SK-N-SH treated with all-trans-retinoic acid at 6 μM for 48 hours (cell line): Measurements from ENCODE around the gene NFIA.

Experiments used
- ATAC-seq: fragments of 200-7000 bp; cut with Tn5 transposase; 3 replicates; pipeline ENCODE4 v1.9.1; 2020; ENCODE audit warnings: mild to moderate bottlenecking, moderate library complexity
- ARNTL ChIP-seq: fragments of 450-650 bp; formaldehyde crosslinking; IDR thresholded peaks from 2 replicates; pipeline ENCODE4 v1.5.0; 2020; ENCODE audit warnings: low read depth, mild to moderate bottlenecking, moderate library complexity, borderline replicate concordance
- BACH2 ChIP-seq: fragments of 250-450 bp; sonication (Bioruptor Pico); IDR thresholded peaks from 2 replicates; pipeline ENCODE4 v1.9.0; 2021; ENCODE audit warnings: mild to moderate bottlenecking, borderline replicate concordance
- CREB5 ChIP-seq: fragments of 250-450 bp; sonication (Bioruptor Pico); IDR thresholded peaks from 2 replicates; pipeline ENCODE4 v1.5.1; 2020; ENCODE audit warnings: low read depth, mild to moderate bottlenecking, moderate library complexity
- CSDC2 ChIP-seq: fragments of 250-450 bp; sonication (Bioruptor Pico); IDR thresholded peaks from 2 replicates; pipeline ENCODE4 v1.5.0; 2020; ENCODE audit warnings: mild to moderate bottlenecking, moderate library complexity
- ESRRG ChIP-seq: fragments of 250-450 bp; sonication (Bioruptor Pico); IDR thresholded peaks from 2 replicates; pipeline ENCODE4 v1.6.1; 2021; ENCODE audit warnings: mild to moderate bottlenecking
- GLIS3 ChIP-seq: fragments of 250-450 bp; sonication (Bioruptor Pico); IDR thresholded peaks from 2 replicates; pipeline ENCODE4 v1.5.0; 2020; ENCODE audit warnings: mild to moderate bottlenecking, moderate library complexity
- ISL1 ChIP-seq: fragments of 250-450 bp; sonication (Bioruptor Pico); IDR thresholded peaks from 2 replicates; pipeline ENCODE4 v2.1.2; 2022; ENCODE audit warnings: mild to moderate bottlenecking, moderate library complexity
- OSR1 ChIP-seq: fragments of 250-450 bp; sonication (Bioruptor Pico); IDR thresholded peaks from 2 replicates; pipeline ENCODE4 v1.8.0; 2022; ENCODE audit warnings: moderate library complexity, mild to moderate bottlenecking, inconsistent platforms
- PPARA ChIP-seq: fragments of 250-450 bp; sonication (Bioruptor Pico); IDR thresholded peaks from 2 replicates; pipeline ENCODE4 v1.5.0; 2020; ENCODE audit warnings: mild to moderate bottlenecking, borderline replicate concordance
- RARB ChIP-seq: fragments of 250-450 bp; sonication (Bioruptor Pico); IDR thresholded peaks from 2 replicates; pipeline ENCODE4 v1.8.0; 2021; ENCODE audit warnings: mild to moderate bottlenecking, moderate library complexity
- SNAI2 ChIP-seq: fragments of 250-450 bp; sonication (Bioruptor Pico); IDR thresholded peaks from 2 replicates; pipeline ENCODE4 v1.5.0; 2020; ENCODE audit warnings: mild to moderate bottlenecking, moderate library complexity
- TCF4 ChIP-seq: fragments of 250-450 bp; sonication (Bioruptor Pico); IDR thresholded peaks from 2 replicates; pipeline ENCODE4 v1.8.0; 2021; ENCODE audit warnings: mild to moderate bottlenecking, moderate library complexity, borderline replicate concordance
- TOX ChIP-seq: fragments of 250-450 bp; sonication (Bioruptor Pico); IDR thresholded peaks from 2 replicates; pipeline ENCODE4 v1.8.0; 2021; ENCODE audit warnings: mild to moderate bottlenecking, moderate library complexity, borderline replicate concordance
- ZC3H10 ChIP-seq: fragments of 250-450 bp; sonication (Bioruptor Pico); IDR thresholded peaks from 2 replicates; pipeline ENCODE4 v1.5.1; 2021; ENCODE audit warnings: mild to moderate bottlenecking, moderate library complexity
- ZFP3 ChIP-seq: fragments of 250-450 bp; sonication (Bioruptor Pico); IDR thresholded peaks from 2 replicates; pipeline ENCODE4 v1.5.0; 2020; ENCODE audit warnings: mild to moderate bottlenecking, moderate library complexity
- ZFP30 ChIP-seq: fragments of 450-650 bp; formaldehyde crosslinking; IDR thresholded peaks from 2 replicates; pipeline ENCODE4 v1.5.0; 2022; ENCODE audit warnings: mild to moderate bottlenecking, moderate library complexity
- ZNF565 ChIP-seq: fragments of 450-650 bp; formaldehyde crosslinking; conservative IDR thresholded peaks from 2 replicates; pipeline ENCODE4 v1.5.0; 2020; ENCODE audit warnings: low read depth, mild to moderate bottlenecking, moderate library complexity
- ZNF70 ChIP-seq: fragments of 450-650 bp; formaldehyde crosslinking; IDR thresholded peaks from 2 replicates; pipeline ENCODE4 v1.5.0; 2020; ENCODE audit warnings: mild to moderate bottlenecking, moderate library complexity
- ZNF8 ChIP-seq: fragments of 450-650 bp; formaldehyde crosslinking; IDR thresholded peaks from 2 replicates; pipeline ENCODE4 v1.5.0; 2020; ENCODE audit warnings: mild to moderate bottlenecking, moderate library complexity
- TF ChIP-seq, protein P1 (sequence below): fragments of 250-450 bp; sonication (Bioruptor Pico); IDR thresholded peaks from 2 replicates; pipeline ENCODE4 v1.8.0; 2021; ENCODE audit warnings: low read depth, mild to moderate bottlenecking, moderate library complexity, borderline replicate concordance
- TF ChIP-seq, protein P2 (sequence below): fragments of 250-450 bp; sonication (Bioruptor Pico); IDR thresholded peaks from 2 replicates; pipeline ENCODE4 v1.5.1; 2021; ENCODE audit warnings: mild to moderate bottlenecking, moderate library complexity

Gene NFIA

GRCh38 chr1:61238359-61238665, 156.0 kb downstream of the NFIA start (continued):
- TF ChIP-seq, protein P1, sequence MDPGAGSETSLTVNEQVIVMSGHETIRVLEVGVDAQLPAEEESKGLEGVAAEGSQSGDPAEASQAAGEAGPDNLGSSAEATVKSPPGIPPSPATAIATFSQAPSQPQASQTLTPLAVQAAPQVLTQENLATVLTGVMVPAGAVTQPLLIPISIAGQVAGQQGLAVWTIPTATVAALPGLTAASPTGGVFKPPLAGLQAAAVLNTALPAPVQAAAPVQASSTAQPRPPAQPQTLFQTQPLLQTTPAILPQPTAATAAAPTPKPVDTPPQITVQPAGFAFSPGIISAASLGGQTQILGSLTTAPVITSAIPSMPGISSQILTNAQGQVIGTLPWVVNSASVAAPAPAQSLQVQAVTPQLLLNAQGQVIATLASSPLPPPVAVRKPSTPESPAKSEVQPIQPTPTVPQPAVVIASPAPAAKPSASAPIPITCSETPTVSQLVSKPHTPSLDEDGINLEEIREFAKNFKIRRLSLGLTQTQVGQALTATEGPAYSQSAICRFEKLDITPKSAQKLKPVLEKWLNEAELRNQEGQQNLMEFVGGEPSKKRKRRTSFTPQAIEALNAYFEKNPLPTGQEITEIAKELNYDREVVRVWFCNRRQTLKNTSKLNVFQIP (CRISPR knock-in tag) = no peak
- TF ChIP-seq ZNF70 = no peak
- TF ChIP-seq, all 23 proteins: peak for 0

GRCh38 chr1:61240878-61241277, 158.5 kb downstream of the NFIA start:
- no peak for ATAC-seq
- no peak for TF ChIP-seq BACH2 (CRISPR knock-in tag)
- TF ChIP-seq ZNF565 (CRISPR knock-in tag) = no peak
- no peak for TF ChIP-seq ESRRG (CRISPR knock-in tag)
- no peak for TF ChIP-seq ZFP30 (CRISPR knock-in tag)
- TF ChIP-seq GLIS3 (CRISPR knock-in tag) = no peak
- no peak for TF ChIP-seq CREB5
- no peak for TF ChIP-seq TOX
- TF ChIP-seq ZFP3 = no peak
- TF ChIP-seq ISL1 (CRISPR knock-in tag) = no peak
- TF ChIP-seq, protein P2, sequence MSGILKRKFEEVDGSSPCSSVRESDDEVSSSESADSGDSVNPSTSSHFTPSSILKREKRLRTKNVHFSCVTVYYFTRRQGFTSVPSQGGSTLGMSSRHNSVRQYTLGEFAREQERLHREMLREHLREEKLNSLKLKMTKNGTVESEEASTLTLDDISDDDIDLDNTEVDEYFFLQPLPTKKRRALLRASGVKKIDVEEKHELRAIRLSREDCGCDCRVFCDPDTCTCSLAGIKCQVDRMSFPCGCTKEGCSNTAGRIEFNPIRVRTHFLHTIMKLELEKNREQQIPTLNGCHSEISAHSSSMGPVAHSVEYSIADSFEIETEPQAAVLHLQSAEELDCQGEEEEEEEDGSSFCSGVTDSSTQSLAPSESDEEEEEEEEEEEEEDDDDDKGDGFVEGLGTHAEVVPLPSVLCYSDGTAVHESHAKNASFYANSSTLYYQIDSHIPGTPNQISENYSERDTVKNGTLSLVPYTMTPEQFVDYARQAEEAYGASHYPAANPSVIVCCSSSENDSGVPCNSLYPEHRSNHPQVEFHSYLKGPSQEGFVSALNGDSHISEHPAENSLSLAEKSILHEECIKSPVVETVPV (CRISPR knock-in tag) = no peak
- TF ChIP-seq ZNF70 = no peak
- no peak for TF ChIP-seq TCF4 (CRISPR knock-in tag)
- no peak for TF ChIP-seq ARNTL (CRISPR knock-in tag)
- TF ChIP-seq PPARA (CRISPR knock-in tag) = no peak
- TF ChIP-seq ZC3H10 (CRISPR knock-in tag) = no peak
- TF ChIP-seq SNAI2 (CRISPR knock-in tag) = no peak
- no peak for TF ChIP-seq OSR1 (CRISPR knock-in tag)

DNA sequence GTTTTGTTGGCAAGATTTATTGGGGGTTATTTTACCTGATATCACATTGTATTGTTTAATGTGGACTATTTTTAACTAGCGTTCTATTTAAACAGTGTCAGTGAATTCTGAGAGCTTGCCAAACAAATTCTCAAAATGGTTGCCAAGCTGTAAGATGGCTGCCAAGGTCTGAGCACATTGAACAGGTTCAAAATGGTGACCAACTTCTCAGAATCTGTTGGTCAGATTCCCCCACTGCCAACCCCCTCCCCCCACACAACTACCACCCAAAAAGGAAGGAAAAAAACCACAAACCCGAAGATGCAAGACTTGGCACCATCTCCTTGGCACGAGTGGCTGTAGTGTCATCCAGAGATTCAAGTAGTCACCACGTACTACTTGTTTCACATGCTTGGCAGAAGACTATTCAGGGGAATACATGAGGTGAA, 159.1 kb downstream of the NFIA start:
- TF ChIP-seq BACH2 (CRISPR knock-in tag) (no peak), ZNF8 (no peak), OSR1 (CRISPR knock-in tag) (no peak), ZC3H10 (CRISPR knock-in tag) (no peak), CSDC2 (CRISPR knock-in tag) (no peak), ZNF70 (no peak), TOX (no peak), CREB5 (no peak), ESRRG (CRISPR knock-in tag) (no peak), GLIS3 (CRISPR knock-in tag) (no peak), ZFP3 (no peak), ZNF565 (CRISPR knock-in tag) (no peak)
- TF ChIP-seq, protein P1 (CRISPR knock-in tag) = no peak
- no peak for ATAC-seq

- no peak for TF ChIP-seq ISL1 (CRISPR knock-in tag)
- TF ChIP-seq SNAI2 (CRISPR knock-in tag) = no peak
- TF ChIP-seq, protein P2 (CRISPR knock-in tag) = no peak
- TF ChIP-seq, protein P1 (CRISPR knock-in tag) = no peak
- TF ChIP-seq TOX = no peak
- no peak for TF ChIP-seq GLIS3 (CRISPR knock-in tag)
- TF ChIP-seq ZNF565 (CRISPR knock-in tag) = no peak
- TF ChIP-seq TCF4 (CRISPR knock-in tag) = no peak
- no peak for TF ChIP-seq ZNF70
- TF ChIP-seq RARB (CRISPR knock-in tag) = no peak
- no peak for TF ChIP-seq ZNF8
Measured at GRCh38 chr1:61241973-61242381, 159.6 kb downstream of the NFIA start.

More at GRCh38 chr1:61241973-61242381, 159.6 kb downstream of the NFIA start:
- no peak; the same call in 2 of the 3 replicates for ATAC-seq
